ENCODE data around the gene ATP1A3. TPM values are rescaled to one million over a fixed set of nuclear protein-coding genes. Genes with fewer than 3 reads are reported as not detected.

ATP1A3 gene
- total RNA-seq, 1 experiment from 2014 or later: 12.1 TPM

DNA sequence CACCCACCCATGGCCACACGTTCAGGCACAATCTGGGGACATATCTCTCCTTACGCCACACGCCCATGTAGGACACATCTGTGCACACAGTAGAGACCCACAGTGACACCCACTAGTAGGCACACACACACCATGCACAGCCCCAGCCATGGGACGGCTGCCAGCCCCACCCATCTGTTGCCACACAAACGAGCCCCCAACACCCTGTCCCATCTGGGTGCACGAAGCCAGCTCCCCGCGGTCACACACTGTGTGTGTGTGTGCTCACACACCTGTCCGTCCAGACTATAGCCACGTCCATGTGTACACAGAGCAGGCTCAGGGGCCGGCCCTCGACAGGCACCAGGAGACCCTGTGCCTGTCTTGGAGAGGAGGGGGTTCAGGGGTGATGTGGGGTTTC, 76.4 kb downstream of the ATP1A3 start:
- H3K27me3 ChIP-seq: peaks cover 34% of the 10 kb centered on the region
- H3K9me3 ChIP-seq (replicated peaks): no peaks in the 10 kb centered on the region
- H3K27ac ChIP-seq: no peak overlapping the region
- H3K4me3 ChIP-seq: no peak overlapping the region
- DNase-seq: no peak
- no peaks in the 10 kb centered on the region for H3K4me1 ChIP-seq
- no peaks in the 10 kb centered on the region for H3K36me3 ChIP-seq

Other genes starting within 250 kb of the ATP1A3 start
- not detected in 2 replicates for gene CEACAM6, start 238.7 kb downstream of the ATP1A3 start, total RNA-seq (2014; rRNA removed; shearing (Covaris generic))
- not detected in 2 replicates for gene CEACAM3, start 197.6 kb downstream of the ATP1A3 start, total RNA-seq (2014; rRNA removed; shearing (Covaris generic))
- not detected in 2 replicates for gene LYPD4, start 149.5 kb downstream of the ATP1A3 start, total RNA-seq (2014; rRNA removed; shearing (Covaris generic))
- gene DMRTC2, start 149.2 kb downstream of the ATP1A3 start, total RNA-seq (2014; rRNA removed; shearing (Covaris generic)): not detected in 2 replicates
- 2,068 and 2,616 TPM in 2 replicates for gene RPS19, start 134.0 kb downstream of the ATP1A3 start, total RNA-seq (2014; rRNA removed; shearing (Covaris generic))
- gene CD79A, start 117.0 kb downstream of the ATP1A3 start, total RNA-seq (2014; rRNA removed; shearing (Covaris generic)): 0.61 TPM in 1 of 2 replicates, not detected in the other
- gene ARHGEF1, start 111.0 kb downstream of the ATP1A3 start, total RNA-seq (2014; rRNA removed; shearing (Covaris generic)): 52.4 and 53.8 TPM in 2 replicates
- not detected in 2 replicates for gene ERFL, start 65.8 kb downstream of the ATP1A3 start, total RNA-seq (2014; rRNA removed; shearing (Covaris generic))
- 106 and 129 TPM in 2 replicates for gene RABAC1, start 34.9 kb downstream of the ATP1A3 start, total RNA-seq (2014; rRNA removed; shearing (Covaris generic))
- 10.3 and 10.5 TPM in 2 replicates for gene GRIK5, start 76.0 kb upstream of the ATP1A3 start, total RNA-seq (2014; rRNA removed; shearing (Covaris generic))
- 31.1 and 31.5 TPM in 2 replicates for gene ZNF574, start 81.9 kb upstream of the ATP1A3 start, total RNA-seq (2014; rRNA removed; shearing (Covaris generic))
- gene POU2F2, start 138.2 kb upstream of the ATP1A3 start, total RNA-seq (2014; rRNA removed; shearing (Covaris generic)): 0.10 and 0.16 TPM in 2 replicates
- gene DEDD2, start 223.4 kb upstream of the ATP1A3 start, total RNA-seq (2014; rRNA removed; shearing (Covaris generic)): 16.2 and 18.0 TPM in 2 replicates
- gene ZNF526, start 226.1 kb upstream of the ATP1A3 start, total RNA-seq (2014; rRNA removed; shearing (Covaris generic)): 9.2 and 10.7 TPM in 2 replicates
- 34.9 and 37.1 TPM in 2 replicates for gene GSK3A, start 248.4 kb upstream of the ATP1A3 start, total RNA-seq (2014; rRNA removed; shearing (Covaris generic))

Measured in SJCRH30 (cell line).